BJ (cell line): ENCODE measurements around the gene CTDSPL. TPM values are rescaled to one million over a fixed set of nuclear protein-coding genes. Genes with fewer than 3 reads are reported as not detected.

ENCODE experiments used
- CTCF ChIA-PET: fragments of 350-600 bp; formaldehyde crosslinking; extraction: SDS; loops from one replicate; lab custom pipeline; 2021; ENCODE audit warnings: antibody characterized with exemption, inconsistent platforms; lab: Yijun Ruan, JAX
- POLR2A ChIA-PET: fragments of 300-600 bp; sonication (Branson Sonifier 250); formaldehyde crosslinking; extraction: SDS; loops from one replicate; lab custom pipeline; 2021; ENCODE audit warnings: antibody characterized with exemption; lab: Charles Lee
- DNase-seq: peaks from one replicate; pipeline ENCODE4 v3.0.0-alpha.2; 2011; ENCODE audit warnings: low read depth
- H3K27me3 ChIP-seq: 2 replicates; pipeline ENCODE4 v1.6.0; 2011; ENCODE audit warnings: low read length; ENCODE audit not compliant: control insufficient read depth, insufficient read depth
- H3K36me3 ChIP-seq: 2 replicates; pipeline ENCODE4 v1.5.1; 2011; ENCODE audit warnings: low read length; ENCODE audit not compliant: control insufficient read depth, insufficient read depth
- H3K4me3 ChIP-seq: 2 replicates; pipeline ENCODE4 v1.5.1; 2011; ENCODE audit warnings: low read depth, mild to moderate bottlenecking, control low read depth, low read length
- CTCF ChIP-seq: IDR thresholded peaks from 2 replicates; pipeline ENCODE4 v1.5.1; 2011; ENCODE audit warnings: low read depth, mild to moderate bottlenecking, control low read depth, inconsistent platforms, low read length, moderate library complexity; ENCODE audit not compliant: insufficient read depth
- polyA plus RNA-seq: library from polyadenylated mRNA; depleted of rRNA; stranded (reverse); fragments of >200 nt; gene quantifications from 2 replicates; pipeline ENCODE4 v1.2.3, GENCODE V29; 2011

Gene CTDSPL
- polyA plus RNA-seq, 1 experiment = 45.2 TPM

GRCh38 chr3:38005076-38006020, 143.7 kb downstream of the CTDSPL start:
- H3K27me3 ChIP-seq = no peaks in the 10 kb centered on the region
- H3K36me3 ChIP-seq = peaks cover 7% of the 10 kb centered on the region
- POLR2A ChIA-PET = no interaction called here
- CTCF ChIA-PET = interaction anchor here (0.5 to 5.6 kb wide), 4 partner anchors 31 to 151 kb away, joined by 3 to 66 read pairs (median 8); no protein-coding TSS in a partner anchor
- TF ChIP-seq CTCF = no peak
- H3K4me3 ChIP-seq = no peak overlapping the region
- DNase-seq = no peak

- H3K36me3 ChIP-seq = peaks cover 7% of the 10 kb centered on the region
- no peak overlapping the region for H3K4me3 ChIP-seq
- no peak for TF ChIP-seq CTCF
- no peak for DNase-seq
- CTCF ChIA-PET = interaction anchor here (1.4 to 5.6 kb wide), 3 partner anchors 9 to 152 kb away, joined by 3 to 66 read pairs (median 3); no protein-coding TSS in a partner anchor
- POLR2A ChIA-PET = no interaction called here
- H3K27me3 ChIP-seq = no peaks in the 10 kb centered on the region
Measured at GRCh38 chr3:38006031-38006430, 144.4 kb downstream of the CTDSPL start.

- CTCF ChIA-PET = interaction anchor here (0.6 to 1.4 kb wide), 3 partner anchors 10 to 35 kb away, joined by 3 read pairs; no protein-coding TSS in a partner anchor
- DNase-seq = no peak
- POLR2A ChIA-PET = no interaction called here
- Histone ChIP-seq H3K4me3 (no peak overlapping the region), H3K27me3 (no peaks in the 10 kb centered on the region), H3K36me3 (peaks cover 7% of the 10 kb centered on the region)
- no peak for TF ChIP-seq CTCF
Measured at GRCh38 chr3:38006445-38006995, 144.8 kb downstream of the CTDSPL start.

- Histone ChIP-seq H3K4me3 (no peak overlapping the region), H3K36me3 (peaks cover 7% of the 10 kb centered on the region), H3K27me3 (no peaks in the 10 kb centered on the region)
- ChIA-PET POLR2A (no interaction called here), CTCF (interaction anchor here (0.7 to 0.9 kb wide), 2 partner anchors 44 to 152 kb away, joined by 3 to 7 read pairs; no protein-coding TSS in a partner anchor)
- TF ChIP-seq CTCF = no peak
- DNase-seq = no peak
Measured at GRCh38 chr3:38007754-38008090, 146.0 kb downstream of the CTDSPL start.

- Histone ChIP-seq H3K36me3 (peaks cover 4% of the 10 kb centered on the region), H3K4me3 (no peak overlapping the region), H3K27me3 (no peaks in the 10 kb centered on the region)
- ChIA-PET POLR2A (no interaction called here), CTCF (interaction anchor here (0.9 kb wide), 1 partner anchor 45 kb away, joined by 3 read pairs; no protein-coding TSS in a partner anchor)
- no peak for TF ChIP-seq CTCF
- DNase-seq = no peak
Measured at GRCh38 chr3:38008191-38008701, 146.6 kb downstream of the CTDSPL start.
